HL-60 (cell line): ENCODE results near the gene CACNA1C.
A peak's percentile ranks its signal among the peaks of the same experiment; 100 is the strongest.

Source experiments
- DNase-seq, 2 experiments: peaks; one replicate each; pipeline ENCODE4 v3.0.0-alpha.2; 2010 to 2020; ENCODE audit warnings: low read depth in 1 of 2, low spot score in 1 of 2
- H3K27ac ChIP-seq: fragments of 250-450 bp; sonication (Bioruptor Pico); replicated peaks from 2 replicates; pipeline ENCODE4 v1.5.1; 2020; ENCODE audit warnings: mild to moderate bottlenecking, moderate library complexity
- H3K27me3 ChIP-seq: fragments of 250-450 bp; sonication (Bioruptor Pico); 2 replicates; pipeline ENCODE4 v1.5.1; 2021; ENCODE audit warnings: mild to moderate bottlenecking, moderate library complexity; ENCODE audit not compliant: insufficient read depth, poor library complexity, severe bottlenecking
- H3K4me3 ChIP-seq: replicated peaks from 2 replicates; pipeline ENCODE4 v1.5.1; 2011; ENCODE audit warnings: mild to moderate bottlenecking, control low read depth, low read length; ENCODE audit not compliant: insufficient read depth
- CTCF ChIP-seq: IDR thresholded peaks from one replicate; pipeline ENCODE4 v1.5.1; 2011; ENCODE audit warnings: low read length, control low read depth, inconsistent platforms; ENCODE audit not compliant: insufficient read depth
- GABPA ChIP-seq: IDR thresholded peaks from 2 replicates; pipeline ENCODE4 v1.6.1; 2012; ENCODE audit warnings: low read depth
- POLR2AphosphoS5 ChIP-seq: IDR thresholded peaks from 2 replicates; pipeline ENCODE4 v1.6.1; 2012; ENCODE audit warnings: low read depth
- REST ChIP-seq: IDR thresholded peaks from 2 replicates; pipeline ENCODE4 v1.6.1; 2012; ENCODE audit warnings: low read depth; ENCODE audit not compliant: insufficient replicate concordance
- SPI1 ChIP-seq: IDR thresholded peaks from 2 replicates; pipeline ENCODE4 v1.6.1; 2012; ENCODE audit warnings: low read depth, mild to moderate bottlenecking, borderline replicate concordance

The CACNA1C gene

GRCh38 chr12:2335109-2335508 is 282.3 kb downstream of the CACNA1C start:
- TF ChIP-seq GABPA (no peak), POLR2AphosphoS5 (no peak), SPI1 (no peak), REST (no peak), CTCF (no peak)
- H3K27ac ChIP-seq, result no peak overlapping the region
- DNase-seq, result no peak
- H3K27me3 ChIP-seq, result no peaks in the 10 kb centered on the region
- H3K4me3 ChIP-seq, result no peak overlapping the region

GRCh38 chr12:2335513-2335912 is 282.7 kb downstream of the CACNA1C start:
- no peak overlapping the region for H3K27ac ChIP-seq
- H3K4me3 ChIP-seq, result no peak overlapping the region
- H3K27me3 ChIP-seq, result no peaks in the 10 kb centered on the region
- no peak for DNase-seq
- no peak for TF ChIP-seq REST
- TF ChIP-seq SPI1, result no peak
- TF ChIP-seq GABPA, result no peak
- no peak for TF ChIP-seq CTCF

GRCh38 chr12:2335916-2336315 is 283.1 kb downstream of the CACNA1C start:
- no peak overlapping the region for H3K4me3 ChIP-seq
- no peak for DNase-seq
- H3K27ac ChIP-seq, result peak overlapping the region; percentile 45
- no peak for TF ChIP-seq SPI1
- H3K27me3 ChIP-seq, result no peaks in the 10 kb centered on the region

- H3K4me3 ChIP-seq, result no peak overlapping the region
- peak; percentile 69 to 88 for DNase-seq
- H3K27me3 ChIP-seq, result no peaks in the 10 kb centered on the region
- no peak; the same call in 1 of the 2 replicates for TF ChIP-seq SPI1
- no peak for TF ChIP-seq CTCF
- TF ChIP-seq POLR2AphosphoS5, result no peak
- TF ChIP-seq REST, result no peak
- no peak for TF ChIP-seq GABPA
- peak overlapping the region; percentile 45 for H3K27ac ChIP-seq
Observed at GRCh38 chr12:2336409-2336829, 283.6 kb downstream of the CACNA1C start.
